ENCODE results near the gene LEKR1.
"Not testable (repeated sequence)": the region's sequence is repeated elsewhere in the genome, so short reads cannot be mapped to it uniquely, and the experiment has no call there.

LEKR1 gene

GRCh38 chr3:156910831-156911230 lies 84.7 kb downstream of the LEKR1 start:
- not testable (repeated sequence) for DNase-seq

- not testable (repeated sequence) for DNase-seq
These were observed 88.1 kb downstream of the LEKR1 start for GRCh38 chr3:156914300-156914699.

GRCh38 chr3:156915372-156915771 lies 89.2 kb downstream of the LEKR1 start:
- no peak for DNase-seq

- no peak for DNase-seq
These were observed 92.6 kb downstream of the LEKR1 start for GRCh38 chr3:156918746-156919145.

- DNase-seq, result no peak
These were observed 93.7 kb downstream of the LEKR1 start for GRCh38 chr3:156919818-156920217.

- DNase-seq, result no peak
These were observed 94.2 kb downstream of the LEKR1 start for GRCh38 chr3:156920399-156920798.

GRCh38 chr3:156923349-156923748 lies 97.2 kb downstream of the LEKR1 start:
- no peak for DNase-seq

- no peak for DNase-seq
These were observed 112.6 kb downstream of the LEKR1 start for GRCh38 chr3:156938724-156939123.

GRCh38 chr3:156939315-156939714 lies 113.2 kb downstream of the LEKR1 start:
- DNase-seq, result no peak

GRCh38 chr3:156941311-156941710 lies 115.2 kb downstream of the LEKR1 start:
- DNase-seq, result no peak

- no peak for DNase-seq
These were observed 122.5 kb downstream of the LEKR1 start for GRCh38 chr3:156948402-156949210.

GRCh38 chr3:156952011-156952410 lies 125.9 kb downstream of the LEKR1 start:
- no peak for DNase-seq

GRCh38 chr3:156957715-156958114 lies 131.6 kb downstream of the LEKR1 start:
- DNase-seq, result no peak

- no peak for DNase-seq
These were observed 136.9 kb downstream of the LEKR1 start for GRCh38 chr3:156963096-156963495.

GRCh38 chr3:156964577-156964976 lies 138.4 kb downstream of the LEKR1 start:
- DNase-seq, result no peak

GRCh38 chr3:156966349-156966748 lies 140.2 kb downstream of the LEKR1 start:
- DNase-seq, result not testable (repeated sequence)

- no peak for DNase-seq
These were observed 147.8 kb downstream of the LEKR1 start for GRCh38 chr3:156973954-156974353.

- DNase-seq, result no peak
These were observed 148.8 kb downstream of the LEKR1 start for GRCh38 chr3:156974931-156975330.

GRCh38 chr3:156975721-156976120 lies 149.6 kb downstream of the LEKR1 start:
- DNase-seq, result no peak

- no peak for DNase-seq
These were observed 150.8 kb downstream of the LEKR1 start for GRCh38 chr3:156976933-156977332.

- DNase-seq, result no peak
These were observed 152.4 kb downstream of the LEKR1 start for GRCh38 chr3:156978481-156978961.

- no peak for DNase-seq
These were observed 154.9 kb downstream of the LEKR1 start for GRCh38 chr3:156981005-156981404.

- DNase-seq, result no peak
These were observed 157.4 kb downstream of the LEKR1 start for GRCh38 chr3:156983559-156983958.

- DNase-seq, result no peak
These were observed 159.6 kb downstream of the LEKR1 start for GRCh38 chr3:156985711-156986110.

- DNase-seq, result no peak
These were observed 161.8 kb downstream of the LEKR1 start for GRCh38 chr3:156987946-156988345.

All from cortex of kidney (tissue), 1 donor.